Activated gamma-delta T cell treated with Interleukin-2 at 50 U/mL for 16 hours (primary cell): Measurements from ENCODE around the gene WDR93.
"Not testable (repeated sequence)": the region's sequence is repeated elsewhere in the genome, so short reads cannot be mapped to it uniquely, and the experiment has no call there.

ENCODE experiments used
- DNase-seq: peaks from one replicate; pipeline ENCODE4 v3.0.0-alpha.2; 2020

Gene WDR93

GRCh38 chr15:89774492-89774891, 83.9 kb downstream of the WDR93 start:
- no peak for DNase-seq

DNA sequence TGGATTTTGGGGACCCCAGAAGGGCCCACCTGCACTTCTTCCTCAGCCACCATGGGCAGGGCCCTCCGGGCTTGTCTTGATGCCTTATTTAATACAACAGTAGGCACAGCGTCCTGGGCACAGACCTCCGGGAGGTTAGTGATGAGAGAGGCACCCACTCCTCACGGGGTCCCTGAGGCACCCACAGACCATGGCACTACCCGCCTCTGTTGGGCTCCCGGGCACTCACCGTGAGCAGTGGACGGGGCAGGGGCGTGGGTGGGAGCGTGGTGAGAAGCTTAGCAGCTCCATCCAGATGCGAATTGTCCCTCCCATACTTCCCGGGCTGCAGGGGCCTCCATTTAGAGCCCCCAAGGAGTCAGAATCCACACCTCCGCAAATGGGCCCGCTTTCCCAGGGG, 85.2 kb downstream of the WDR93 start:
- no peak for DNase-seq

DNA sequence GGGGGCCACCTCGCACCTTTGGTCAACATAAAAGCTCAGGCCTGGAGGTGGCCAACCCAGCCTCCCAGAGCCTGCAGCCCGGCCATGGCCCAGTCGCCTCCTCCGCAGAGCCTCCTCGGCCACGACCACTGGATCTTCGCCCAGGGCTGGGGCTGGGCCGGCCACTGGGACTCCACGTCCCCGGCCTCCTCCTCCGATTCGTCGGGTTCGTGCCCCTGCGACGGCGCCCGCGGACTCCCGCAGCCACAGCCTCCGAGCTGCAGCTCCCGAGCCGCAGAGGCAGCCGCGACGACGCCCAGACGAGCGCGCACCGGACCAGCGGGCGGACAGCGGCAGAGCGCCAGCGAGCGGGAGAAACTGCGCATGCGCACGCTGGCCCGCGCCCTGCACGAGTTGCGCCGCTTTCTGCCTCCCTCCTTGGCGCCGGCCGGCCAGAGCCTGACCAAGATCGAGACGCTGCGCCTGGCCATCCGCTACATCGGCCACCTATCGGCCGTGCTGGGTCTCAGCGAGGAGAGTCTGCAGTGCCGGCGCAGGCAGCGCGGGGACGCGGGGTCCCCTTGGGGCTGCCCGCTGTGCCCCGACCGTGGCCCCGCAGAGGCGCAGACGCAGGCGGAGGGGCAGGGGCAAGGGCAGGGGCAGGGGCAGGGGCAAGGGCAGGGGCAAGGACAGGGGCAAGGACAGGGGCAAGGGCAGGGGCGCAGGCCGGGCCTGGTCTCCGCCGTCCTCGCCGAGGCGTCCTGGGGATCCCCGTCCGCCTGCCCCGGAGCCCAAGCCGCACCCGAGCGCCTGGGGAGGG, 85.9 kb downstream of the WDR93 start, which contains the start of gene MESP2:
Gene MESP2, plus strand, starts transcription at position 59 of the 799 bp plus-strand sequence. Its CDS starts 26 bp downstream, at position 85.
- DNase-seq: peak; percentile 26

GRCh38 chr15:89777073-89777751, 86.6 kb downstream of the WDR93 start:
- no peak for DNase-seq

DNA sequence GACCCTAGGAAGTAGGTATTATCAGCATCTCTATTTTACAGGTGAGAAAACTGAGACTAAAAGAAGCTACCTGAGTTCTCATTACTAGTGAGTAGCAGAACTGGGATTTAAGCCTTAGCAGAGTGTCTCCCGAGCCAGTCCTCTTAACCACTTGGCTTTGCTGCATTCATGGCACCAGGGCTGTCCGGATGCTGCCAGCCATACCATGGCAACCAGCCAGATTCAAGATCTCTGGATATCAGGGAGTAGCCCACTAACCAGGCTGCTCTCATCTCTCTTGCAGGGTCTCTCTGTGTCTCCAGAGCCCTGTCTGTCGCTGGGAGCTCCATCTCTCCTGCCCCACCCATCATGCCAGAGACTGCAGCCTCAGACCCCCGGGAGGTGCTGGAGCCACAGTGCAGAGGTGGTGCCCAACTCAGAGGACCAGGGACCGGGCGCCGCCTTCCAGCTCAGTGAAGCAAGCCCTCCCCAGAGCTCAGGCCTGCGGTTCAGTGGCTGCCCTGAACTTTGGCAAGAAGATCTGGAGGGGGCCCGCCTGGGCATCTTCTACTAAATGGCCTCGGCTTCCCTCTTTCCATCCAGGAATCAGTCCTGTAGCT, 87.3 kb downstream of the WDR93 start:
- DNase-seq: no peak

DNA sequence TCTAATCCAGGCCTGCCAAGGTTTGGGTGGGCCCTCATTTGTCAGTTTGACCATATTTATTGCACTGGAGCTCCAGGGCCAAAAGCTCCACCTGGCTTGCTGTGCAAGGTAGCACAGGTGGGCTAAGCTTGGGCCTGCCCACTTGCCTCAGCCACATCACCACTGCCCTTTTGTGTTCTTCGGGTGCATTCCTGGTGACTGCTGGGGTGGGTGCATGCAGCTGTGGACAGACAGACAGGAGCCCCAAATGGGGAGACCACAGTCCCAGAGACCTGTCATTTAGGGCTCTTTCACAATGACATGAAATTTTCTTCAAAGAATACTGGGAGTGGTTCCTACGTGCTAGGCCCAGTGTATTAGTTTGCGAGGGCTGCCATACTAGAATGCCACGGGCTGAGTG, 88.2 kb downstream of the WDR93 start:
- DNase-seq: no peak

GRCh38 chr15:89780601-89781000, 90.0 kb downstream of the WDR93 start:
- no peak for DNase-seq

DNA sequence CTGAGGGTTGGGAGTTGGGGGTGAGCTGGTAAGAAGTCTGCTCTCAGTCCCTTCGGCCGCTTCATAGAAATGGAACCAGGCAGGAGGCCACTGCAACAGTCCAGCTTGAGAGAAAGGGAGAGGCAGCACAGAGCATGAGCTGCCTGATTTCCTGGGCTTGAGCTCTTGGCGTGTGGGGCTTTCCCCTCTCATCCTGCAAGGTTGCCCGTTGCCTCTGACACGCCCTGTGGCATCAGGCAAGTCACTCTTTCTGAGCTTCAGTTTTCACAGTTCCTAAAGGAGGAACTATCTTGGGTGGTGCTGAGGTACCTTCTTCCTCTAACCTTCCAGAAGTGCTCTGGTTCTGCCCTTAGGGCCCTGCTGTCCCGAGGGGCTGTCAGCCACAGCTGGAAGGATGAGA, 90.4 kb downstream of the WDR93 start:
- DNase-seq: no peak

DNA sequence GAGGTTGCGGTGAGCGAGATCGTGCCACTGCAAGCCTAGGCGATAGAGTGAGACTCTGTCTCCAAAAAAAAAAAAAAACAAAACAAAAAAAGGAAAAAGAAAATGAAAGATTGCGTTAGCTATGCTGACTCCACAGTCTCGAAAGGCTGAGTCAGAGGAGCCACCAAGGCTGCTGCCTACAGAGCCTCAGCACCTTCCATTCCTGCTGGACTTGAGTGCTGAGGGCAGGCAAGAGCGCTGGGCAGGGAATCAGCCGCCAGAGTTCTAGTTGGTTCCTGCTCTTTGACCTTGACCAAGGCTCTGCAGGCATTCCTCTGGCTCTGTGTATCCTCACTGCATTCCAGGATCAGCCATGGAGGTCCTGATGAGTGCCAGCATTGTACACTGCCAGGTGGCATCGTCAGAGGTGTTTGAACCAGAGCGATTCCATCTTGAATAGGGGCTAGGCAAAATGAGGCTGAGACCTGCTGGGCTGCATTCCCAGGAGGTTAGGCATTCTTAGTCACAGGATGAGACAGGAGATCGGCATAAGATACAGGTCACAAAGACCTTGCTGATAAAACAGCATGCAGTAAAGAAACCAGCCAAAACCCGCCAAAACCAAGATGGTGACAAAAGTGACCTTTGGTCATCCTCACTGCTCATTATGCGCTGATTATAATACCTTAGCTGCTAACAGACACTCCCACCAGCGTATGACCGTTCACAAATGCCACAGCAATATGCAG, 91.4 kb downstream of the WDR93 start:
- DNase-seq: no peak

- not testable (repeated sequence) for DNase-seq
Measured at GRCh38 chr15:89782619-89782950, 92.0 kb downstream of the WDR93 start.

DNA sequence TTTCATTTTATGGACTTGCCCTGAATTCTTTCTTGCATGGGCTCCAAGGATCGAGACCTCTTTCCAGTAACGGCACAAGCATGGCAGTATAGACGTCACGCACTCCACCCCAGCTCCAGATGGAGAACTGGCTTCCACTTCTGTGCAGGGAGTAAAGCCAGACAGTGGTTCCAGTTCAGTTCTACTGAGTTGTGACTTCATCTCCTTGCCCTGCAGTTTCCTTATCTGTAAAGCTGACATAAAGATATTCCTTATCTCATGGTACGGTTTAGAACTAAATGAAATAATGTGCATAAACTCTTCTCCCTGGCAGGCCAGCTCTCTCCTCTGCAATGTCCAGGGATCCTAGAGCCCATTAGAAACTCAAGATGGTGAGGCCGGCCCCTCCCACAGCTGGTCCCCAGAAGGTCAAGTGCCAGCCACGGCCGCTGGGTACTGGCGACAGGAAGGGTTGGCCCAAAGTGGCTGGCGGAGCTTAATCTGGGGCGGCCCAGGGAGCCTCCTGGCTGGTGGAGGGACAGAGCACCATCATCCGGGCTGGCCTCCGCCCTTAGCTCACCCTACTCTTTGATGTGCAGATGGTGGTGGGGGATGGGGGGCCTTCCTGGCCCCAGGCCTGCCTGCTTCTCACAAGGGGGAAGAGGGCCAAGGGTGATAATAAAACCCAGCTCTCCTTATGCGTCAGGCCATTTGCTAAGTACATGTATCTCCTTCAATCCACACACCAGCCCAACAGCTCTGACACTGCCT, 92.7 kb downstream of the WDR93 start:
- DNase-seq: no peak

DNA sequence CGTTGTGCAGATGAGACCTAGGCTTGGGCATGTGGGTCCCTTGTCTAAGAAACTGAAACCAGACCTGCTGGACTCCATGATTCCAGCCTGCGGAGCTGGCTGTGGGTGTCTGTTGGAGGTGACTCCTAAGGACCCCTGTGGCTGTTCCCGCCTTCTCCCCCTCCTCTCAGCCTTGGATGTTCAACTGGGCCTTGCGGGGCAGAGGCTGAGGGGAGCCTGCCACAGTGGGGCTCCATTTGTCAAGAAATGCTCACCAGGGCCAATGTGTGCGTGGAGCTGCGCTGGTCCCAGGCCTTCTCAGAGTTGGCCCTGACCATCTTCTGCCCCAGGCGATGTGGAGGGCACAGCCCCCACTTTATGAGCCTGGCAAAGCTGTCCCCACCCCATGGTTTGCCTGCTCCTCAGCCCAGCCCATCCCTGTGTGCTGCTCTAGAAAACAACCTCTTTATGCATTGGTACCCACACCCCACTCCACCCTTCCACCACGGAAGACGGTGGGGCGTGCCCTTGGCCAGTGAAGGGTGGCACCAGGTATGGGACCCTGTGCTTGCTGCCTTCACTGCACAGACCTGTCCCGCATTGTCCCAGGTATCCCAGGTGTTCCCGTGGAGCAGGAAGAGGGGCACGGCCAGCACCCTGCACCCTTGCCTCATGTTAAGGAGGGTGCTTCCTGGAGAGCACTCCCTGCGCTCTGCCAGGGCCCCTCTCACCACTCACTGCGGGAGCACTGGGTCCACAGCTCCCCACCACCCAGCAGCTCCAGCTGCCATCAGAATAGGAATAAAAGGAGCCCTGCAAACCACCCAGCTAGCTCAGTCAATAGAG, 93.5 kb downstream of the WDR93 start:
- DNase-seq: no peak

GRCh38 chr15:89784686-89784960, 94.0 kb downstream of the WDR93 start:
- DNase-seq: no peak

DNA sequence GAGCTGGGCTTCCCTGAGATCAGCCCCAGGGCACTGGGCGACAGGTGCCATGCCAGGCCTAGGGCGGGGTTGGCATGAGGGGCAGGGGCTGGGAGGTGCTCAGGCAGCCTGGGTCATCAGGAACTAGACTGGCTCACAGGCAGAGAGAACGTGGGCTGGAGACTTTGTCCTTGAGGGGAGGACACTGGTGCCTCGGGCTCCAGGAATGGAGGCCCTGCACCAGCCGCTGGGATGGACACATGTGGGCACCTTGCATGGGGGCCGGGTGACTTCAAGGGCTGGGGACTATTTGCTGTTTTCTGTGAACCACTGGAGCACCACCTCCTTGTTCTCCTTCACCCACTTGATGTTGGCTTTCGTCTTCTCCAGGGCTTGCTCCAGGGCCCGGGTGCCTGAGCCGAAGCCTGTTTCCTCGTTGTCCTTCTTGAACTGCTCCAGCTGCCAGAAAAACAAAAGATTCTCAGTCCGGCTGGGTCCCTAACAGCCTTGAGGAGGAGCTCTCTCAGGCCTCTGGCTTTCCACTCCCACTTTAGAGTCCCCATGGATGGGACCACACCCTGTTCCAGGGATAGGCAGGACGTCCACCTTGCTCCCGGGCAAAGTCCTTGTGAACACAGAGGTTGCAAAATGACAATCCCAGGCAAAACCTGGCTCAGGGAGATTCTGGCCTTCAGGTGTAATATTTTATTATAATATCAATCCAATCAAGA, 94.6 kb downstream of the WDR93 start:
- no peak for DNase-seq

DNA sequence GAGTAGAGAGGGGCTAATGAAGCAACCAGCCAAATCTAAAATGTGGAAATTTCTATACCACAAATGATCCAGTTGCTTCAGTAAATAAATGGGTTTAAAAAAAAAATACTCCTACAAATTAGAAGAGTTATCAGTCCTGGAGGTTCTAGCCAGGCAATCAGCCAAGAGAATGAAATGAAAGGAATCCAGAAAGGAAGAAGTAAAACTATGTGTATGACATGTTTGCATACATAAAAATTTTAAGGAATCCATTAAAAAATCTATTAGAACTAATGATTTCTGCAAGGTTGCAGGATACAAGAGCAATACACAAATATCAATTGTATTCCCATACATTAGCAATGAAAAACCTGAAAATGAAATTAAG, 95.1 kb downstream of the WDR93 start:
- DNase-seq: no peak

GRCh38 chr15:89787944-89788343, 97.3 kb downstream of the WDR93 start:
- no peak for DNase-seq

DNA sequence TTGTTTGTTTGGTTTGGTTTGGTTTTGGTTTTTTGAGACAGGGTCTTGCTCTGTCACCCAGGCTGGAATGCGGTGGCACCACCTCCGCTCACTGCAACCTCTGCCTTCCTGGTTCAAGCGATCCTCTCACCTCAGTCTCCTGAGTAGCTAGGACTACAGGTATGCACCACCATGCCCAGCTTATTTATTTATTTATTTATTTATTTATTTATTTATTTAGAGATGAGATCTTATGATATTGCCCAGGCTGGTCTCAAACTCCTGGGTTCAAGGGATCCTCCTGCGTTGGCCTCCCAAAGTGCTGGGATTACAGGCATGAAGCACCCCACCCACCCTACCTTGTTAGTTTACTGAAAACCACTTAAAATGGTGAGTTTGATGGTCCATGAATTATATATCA, 98.0 kb downstream of the WDR93 start:
- DNase-seq: not testable (repeated sequence)

- no peak for DNase-seq
Measured at GRCh38 chr15:89790206-89790605, 99.6 kb downstream of the WDR93 start.

GRCh38 chr15:89790661-89791060, 100.0 kb downstream of the WDR93 start:
- DNase-seq: no peak

DNA sequence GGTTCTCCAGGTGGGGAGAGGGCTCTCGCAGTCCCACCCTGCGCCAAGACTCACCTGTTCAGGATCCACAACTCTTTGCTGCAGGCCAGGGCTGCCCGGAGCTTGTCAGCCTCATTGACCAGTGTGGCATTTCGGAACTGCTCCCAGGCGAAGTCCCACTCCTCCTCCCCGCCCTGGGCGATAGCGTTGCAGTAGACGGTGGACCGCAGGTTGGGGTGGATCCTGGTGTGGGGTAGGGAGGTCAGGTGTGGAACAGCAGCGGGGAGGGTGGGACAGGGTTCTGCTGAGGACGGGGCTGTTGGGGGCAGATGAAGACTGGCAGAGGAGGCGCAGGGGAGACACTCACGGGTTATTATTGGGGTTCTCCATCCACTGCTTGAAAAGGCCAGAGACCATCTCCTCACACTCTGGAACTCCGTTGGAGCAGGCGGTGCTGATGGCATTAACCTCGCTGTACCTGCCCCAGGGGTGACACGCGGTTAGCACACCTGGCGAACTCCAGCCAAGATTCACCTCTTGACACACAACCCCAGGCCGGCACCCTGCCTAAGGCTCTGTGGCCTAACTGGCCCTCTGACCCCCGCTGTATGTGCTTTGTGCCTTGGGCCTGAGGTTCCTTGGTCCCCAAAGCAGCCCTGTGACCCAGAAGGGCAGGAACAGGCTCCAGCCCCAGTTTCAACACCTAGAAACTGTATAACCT, 101.6 kb downstream of the WDR93 start:
- DNase-seq: no peak
